ENCODE measurements around the gene DEPDC5.

GRCh38 chr22:31812977-31813605 lies 59.3 kb downstream of the DEPDC5 start:
- no peak for TF ChIP-seq CTCF (IDR thresholded peaks at IDR 0.05 in 4 of 5, conservative IDR thresholded peaks at IDR 0.05 in 1 of 5)
- no peak for TF ChIP-seq POLR2A (IDR thresholded peaks at IDR 0.05)

Measured in gastrocnemius medialis (tissue), 4 donors.